HG03439 (cell line): Measurements from ENCODE around the gene CCDC88B.

Source experiments
- ATAC-seq: cut with Tn5 transposase; IDR thresholded peaks from one replicate; pipeline ENCODE4 v1.9.1; 2021; ENCODE audit warnings: mild to moderate bottlenecking, moderate library complexity; ENCODE audit not compliant: unreplicated experiment

The CCDC88B gene

GRCh38 chr11:64339754-64340408 is at the start of gene CCDC88B:
Gene CCDC88B, plus strand, starts transcription at chr11:64340204. Its CDS starts 63 bp downstream, at chr11:64340267.
- peak; percentile 38 for ATAC-seq

- ATAC-seq, result no peak
Measured at GRCh38 chr11:64290352-64291261, 49.4 kb upstream of the CCDC88B start.

GRCh38 chr11:64291262-64291751 is 48.7 kb upstream of the CCDC88B start, which contains the start of gene KCNK4:
Gene KCNK4, plus strand, starts transcription at chr11:64291302. Its CDS starts 1,717 bp downstream, at chr11:64293019.
- ATAC-seq, result no peak

GRCh38 chr11:64291752-64292459 is 48.1 kb upstream of the CCDC88B start:
- no peak for ATAC-seq

- ATAC-seq, result no peak
Measured at GRCh38 chr11:64292460-64293254, 47.3 kb upstream of the CCDC88B start.

GRCh38 chr11:64294774-64295173 is 45.2 kb upstream of the CCDC88B start:
- ATAC-seq, result no peak

GRCh38 chr11:64295760-64296159 is 44.2 kb upstream of the CCDC88B start:
- no peak for ATAC-seq

GRCh38 chr11:64296236-64296635 is 43.8 kb upstream of the CCDC88B start:
- ATAC-seq, result no peak

- ATAC-seq, result no peak
Measured at GRCh38 chr11:64296830-64297698, 42.9 kb upstream of the CCDC88B start.

- ATAC-seq, result no peak
Measured at GRCh38 chr11:64297699-64298358, 42.2 kb upstream of the CCDC88B start.

- no peak for ATAC-seq
Measured at GRCh38 chr11:64298966-64299846, 40.8 kb upstream of the CCDC88B start.

GRCh38 chr11:64299847-64300648 is 40.0 kb upstream of the CCDC88B start, which contains the start of gene CATSPERZ:
Gene CATSPERZ, plus strand, starts transcription at chr11:64300358. Its CDS starts 53 bp downstream, at chr11:64300411.
- ATAC-seq, result no peak

- ATAC-seq, result no peak
Measured at GRCh38 chr11:64303109-64304031, 36.6 kb upstream of the CCDC88B start.

GRCh38 chr11:64304032-64304315 is 36.0 kb upstream of the CCDC88B start:
- ATAC-seq, result no peak

GRCh38 chr11:64304316-64305072 is 35.5 kb upstream of the CCDC88B start:
- ATAC-seq, result peak; percentile 25
